Stimulated activated CD4-positive, alpha-beta T cell treated with anti-CD3 and anti-CD28 coated beads, Interleukin-2, amount 100 ng/mL, for 48 hours (primary cell): ENCODE results near the gene TSG101.

Experiments
- DNase-seq, 2 donors: peaks; one replicate each; pipeline ENCODE4 v3.0.0-alpha.2; 2020

The TSG101 gene, protein sequence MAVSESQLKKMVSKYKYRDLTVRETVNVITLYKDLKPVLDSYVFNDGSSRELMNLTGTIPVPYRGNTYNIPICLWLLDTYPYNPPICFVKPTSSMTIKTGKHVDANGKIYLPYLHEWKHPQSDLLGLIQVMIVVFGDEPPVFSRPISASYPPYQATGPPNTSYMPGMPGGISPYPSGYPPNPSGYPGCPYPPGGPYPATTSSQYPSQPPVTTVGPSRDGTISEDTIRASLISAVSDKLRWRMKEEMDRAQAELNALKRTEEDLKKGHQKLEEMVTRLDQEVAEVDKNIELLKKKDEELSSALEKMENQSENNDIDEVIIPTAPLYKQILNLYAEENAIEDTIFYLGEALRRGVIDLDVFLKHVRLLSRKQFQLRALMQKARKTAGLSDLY

DNA sequence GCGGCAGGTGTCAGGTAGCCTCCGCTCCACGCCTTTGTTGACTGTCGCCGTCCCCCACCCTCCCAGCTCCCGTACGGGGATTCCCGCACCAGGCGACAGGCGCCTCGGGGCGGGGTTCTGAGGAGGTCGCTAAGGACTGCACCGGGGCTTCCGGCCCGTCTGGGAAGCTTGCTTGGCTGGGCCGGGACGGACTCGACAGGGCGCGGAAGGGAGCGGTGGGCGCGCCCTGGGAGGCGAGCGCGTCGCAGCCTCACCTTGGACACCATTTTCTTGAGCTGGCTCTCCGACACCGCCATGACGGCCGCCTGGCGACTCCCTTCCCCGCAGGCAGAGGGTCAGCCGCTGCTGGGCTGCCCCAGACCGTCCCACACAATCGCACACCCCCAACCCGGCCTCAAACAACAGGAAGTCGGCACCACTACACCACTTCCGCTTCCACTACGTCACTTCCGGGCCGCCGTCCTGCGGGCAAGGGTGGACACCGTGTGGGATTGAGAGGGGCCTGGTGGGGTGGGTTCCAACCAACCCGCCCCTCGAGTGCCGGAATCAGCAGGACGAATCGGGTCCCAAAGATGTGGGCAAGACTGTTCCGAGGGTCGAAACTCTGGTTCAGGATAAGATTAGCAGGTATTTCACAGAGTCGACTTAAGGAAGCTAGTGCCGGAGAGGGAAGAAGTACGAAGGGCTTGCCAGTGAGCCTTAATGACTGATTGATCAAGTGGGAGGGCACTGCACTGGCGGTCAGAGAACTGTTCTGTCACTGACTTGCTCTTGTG, at the start of gene TSG101:
TSS of gene TSG101 (minus strand) at position 422 of the 776 bp plus-strand sequence. CDS start at position 296, 126 bp downstream.
- peak; percentile 91 to 93 for DNase-seq

DNA sequence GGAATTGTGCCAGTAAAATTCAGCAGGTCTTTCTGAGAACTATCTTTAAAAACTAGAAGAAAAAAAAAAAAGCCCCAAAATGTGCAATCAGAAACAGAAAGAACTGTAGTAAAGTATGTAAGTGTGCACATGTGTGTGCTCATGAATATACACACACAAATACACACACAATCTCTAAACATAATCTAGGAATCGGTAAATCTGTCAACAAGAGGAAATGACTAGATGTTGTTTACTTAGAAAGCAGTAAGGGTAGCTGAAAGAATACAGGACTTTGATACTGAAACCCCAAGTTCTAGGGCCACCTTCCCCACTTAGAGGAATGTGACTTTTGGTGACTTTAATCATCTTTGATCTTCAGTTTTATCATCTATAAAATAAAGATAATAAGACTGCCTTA, 48.6 kb upstream of the TSG101 start:
- no peak for DNase-seq

DNA sequence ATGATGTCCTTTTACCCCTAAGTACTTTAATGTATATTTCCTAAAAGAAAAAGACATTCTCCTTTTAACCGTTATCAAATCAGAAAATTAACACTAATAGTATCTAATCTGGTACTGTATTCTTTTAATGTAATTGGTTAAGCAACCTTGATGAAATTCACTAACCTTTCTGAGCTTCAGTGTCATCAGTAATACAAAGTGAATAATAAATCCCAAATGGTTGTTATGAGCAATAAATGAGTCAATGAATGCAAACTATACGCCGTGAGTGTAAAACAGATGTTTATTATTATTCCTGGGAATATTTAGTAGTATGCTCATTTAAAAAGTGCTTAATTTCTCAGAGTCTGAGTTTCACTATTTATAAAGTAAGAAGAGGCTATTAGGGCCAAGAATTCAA, 40.3 kb upstream of the TSG101 start:
- DNase-seq: no peak

DNA sequence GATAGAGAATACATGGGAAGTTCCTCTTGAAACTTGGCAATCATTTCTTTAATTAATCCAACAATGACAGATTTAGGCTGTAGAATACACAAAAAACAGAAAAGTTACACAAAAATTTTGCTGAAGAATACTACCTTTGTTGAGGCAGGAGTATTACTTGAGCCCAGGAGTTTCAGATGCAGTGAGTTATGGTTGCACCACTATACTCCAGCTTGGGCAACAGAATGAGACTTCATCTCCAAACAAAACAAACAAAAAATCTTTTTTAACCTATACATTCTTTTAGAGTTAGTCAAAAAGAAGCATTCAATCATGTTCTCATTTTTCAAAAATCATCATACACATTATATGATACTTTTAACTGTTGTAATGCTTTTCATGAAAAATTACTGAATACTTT, 39.7 kb upstream of the TSG101 start:
- no peak for DNase-seq

DNA sequence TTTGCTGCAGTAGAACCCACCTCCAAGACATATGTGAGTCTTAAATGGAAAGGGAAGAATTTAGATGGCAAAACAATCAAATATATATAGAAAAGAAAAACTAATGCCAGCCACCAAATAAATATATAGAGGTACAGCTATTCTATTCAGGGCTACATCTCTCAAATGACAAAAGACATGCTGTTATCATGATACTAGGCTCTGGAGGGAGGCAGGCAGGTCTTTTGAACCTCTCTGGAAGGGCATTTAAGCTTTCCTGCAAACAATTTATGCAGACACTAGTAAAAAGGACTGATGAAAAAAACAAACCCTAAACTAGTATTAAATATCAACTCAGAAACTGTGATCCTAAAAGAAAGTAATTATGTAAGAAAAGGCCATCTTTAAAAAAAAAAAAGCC, 37.4 kb upstream of the TSG101 start:
- DNase-seq: no peak

DNA sequence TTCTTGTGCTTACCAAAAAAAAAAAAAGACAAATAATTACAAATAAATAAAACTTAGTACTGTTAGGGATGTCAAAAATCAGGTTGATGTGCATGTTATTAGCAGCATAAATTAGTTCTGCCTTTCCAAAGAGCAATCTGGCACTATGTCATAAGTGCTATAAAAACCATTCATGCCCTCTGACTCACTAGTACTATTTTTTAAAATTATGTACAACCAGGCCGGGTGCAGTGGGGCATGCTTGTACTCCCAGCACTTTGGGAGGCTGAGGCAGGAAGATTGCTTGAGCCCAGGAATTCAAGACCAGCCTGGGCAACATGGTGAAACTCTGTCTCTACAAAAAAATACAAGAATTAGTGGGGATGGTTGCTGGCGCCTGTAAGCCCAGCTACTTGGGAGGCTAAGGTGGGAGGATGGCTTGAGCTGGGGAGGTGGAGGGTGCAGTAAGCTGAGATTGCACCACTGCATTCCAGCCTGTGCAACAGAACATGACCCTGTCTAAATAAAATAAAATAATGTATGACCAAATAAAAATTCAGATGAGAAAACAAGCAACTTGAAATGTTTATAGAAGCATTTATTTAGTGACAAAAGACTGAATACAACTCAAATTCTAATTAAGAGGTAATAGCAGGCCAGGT, 36.5 kb upstream of the TSG101 start:
- DNase-seq: no peak

DNA sequence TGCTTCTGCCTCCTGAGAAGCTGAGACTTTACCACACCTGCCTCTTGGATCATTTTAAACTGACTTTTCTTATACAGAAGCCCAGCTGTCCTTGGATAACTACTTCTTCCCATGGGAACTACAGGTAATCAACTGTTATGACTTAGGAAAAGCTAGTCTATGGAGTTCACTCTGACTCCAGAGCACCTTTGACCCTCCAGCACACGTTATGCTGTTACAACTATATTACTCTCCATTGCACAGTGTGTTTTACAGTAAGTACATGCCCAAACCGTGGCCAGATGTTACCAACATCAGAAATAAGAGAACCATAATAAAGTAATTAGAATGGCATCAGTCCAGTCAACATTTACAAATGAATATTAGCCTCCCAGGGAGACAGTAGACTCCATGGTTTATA, 21.3 kb upstream of the TSG101 start:
- DNase-seq: no peak

DNA sequence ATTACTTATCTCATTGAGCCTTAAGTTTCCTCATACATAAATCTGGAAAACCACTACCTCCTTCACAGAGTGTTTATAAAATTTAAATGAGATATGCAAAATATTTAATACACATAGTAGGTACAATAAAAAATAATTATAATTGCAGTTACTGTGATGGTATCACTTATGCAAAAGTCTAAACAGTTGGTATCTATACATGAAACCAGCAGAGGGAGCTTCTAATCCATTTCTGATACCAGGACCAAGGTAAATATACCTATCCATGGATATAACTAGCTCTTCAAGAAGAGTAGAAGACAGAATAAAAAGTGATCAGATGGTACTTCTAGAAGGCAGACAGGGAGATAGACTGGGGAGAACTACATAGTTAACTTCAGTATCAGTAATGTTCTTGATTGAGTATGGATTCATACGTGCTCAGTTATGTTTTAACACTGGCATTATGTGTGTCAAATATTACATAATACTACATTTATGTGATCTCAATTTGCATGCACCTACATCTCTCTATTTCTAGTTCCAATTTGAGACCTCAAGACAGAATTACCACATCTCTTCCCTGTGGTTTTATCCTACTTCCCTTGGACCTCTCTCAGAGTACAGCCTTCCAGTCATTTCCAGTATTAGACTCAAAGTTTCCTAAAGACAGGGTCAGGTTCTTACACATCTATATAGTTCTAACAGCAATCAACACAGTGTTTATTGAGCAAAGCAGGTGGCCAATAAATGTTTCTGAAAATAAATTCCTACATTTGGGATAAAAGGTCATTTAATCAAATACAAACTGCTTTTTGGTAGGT, 13.7 kb upstream of the TSG101 start:
- DNase-seq: no peak

DNA sequence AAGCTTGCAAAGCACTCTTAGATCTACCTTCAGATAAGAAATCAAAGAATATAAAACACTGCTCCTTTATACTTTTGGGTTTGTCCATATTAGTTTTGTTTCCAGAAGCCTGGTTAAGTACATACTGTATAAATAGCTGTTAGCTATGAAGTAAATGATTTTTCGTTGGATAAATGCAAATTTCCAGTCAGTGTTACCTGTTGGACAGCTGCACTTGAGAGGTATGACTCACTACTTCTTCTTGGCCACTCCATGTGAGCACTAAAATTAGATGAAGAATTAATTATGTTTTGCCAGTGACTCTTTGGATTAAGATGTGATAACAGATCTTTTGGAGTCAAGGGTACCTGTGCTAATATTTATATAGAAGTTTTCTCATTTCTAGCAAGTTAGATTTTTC, 9.5 kb upstream of the TSG101 start:
- DNase-seq: no peak

DNA sequence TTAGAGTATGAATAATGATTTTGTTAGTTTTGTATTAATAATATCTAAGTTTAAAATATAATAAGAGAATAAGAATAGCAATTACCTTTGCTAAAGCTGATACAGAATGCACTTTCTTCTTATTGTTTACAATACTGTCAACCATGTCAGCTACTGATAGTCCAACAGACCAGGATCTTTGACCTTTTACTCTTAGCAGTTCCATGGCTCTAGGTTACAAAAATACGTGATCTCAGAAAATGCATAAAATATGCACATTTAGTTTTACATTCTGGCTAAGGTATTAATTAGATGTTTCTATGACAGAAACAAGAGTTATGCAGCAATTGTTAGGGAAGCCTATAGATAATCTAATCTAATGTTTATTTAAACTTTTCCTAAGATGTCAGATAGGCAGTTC, 7.5 kb upstream of the TSG101 start:
- no peak for DNase-seq

DNA sequence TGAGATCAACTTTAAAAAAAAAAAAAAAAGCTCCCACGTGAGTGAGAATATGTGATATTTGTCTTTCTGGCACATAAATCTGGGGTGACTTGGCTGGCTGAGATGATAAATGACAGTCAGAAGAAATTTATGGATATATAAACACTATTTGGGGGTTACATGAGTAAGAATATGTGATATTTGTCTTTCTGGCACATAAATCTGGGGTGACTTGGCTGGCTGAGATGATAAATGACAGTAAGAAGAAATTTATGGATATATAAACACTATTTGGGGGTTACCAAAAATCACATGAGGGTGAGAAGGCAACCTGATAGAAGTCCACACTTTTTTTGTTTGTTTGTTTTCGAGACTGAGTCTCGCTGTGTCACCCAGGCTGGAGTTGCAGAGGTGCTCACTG, 6.6 kb upstream of the TSG101 start:
- no peak for DNase-seq

DNA sequence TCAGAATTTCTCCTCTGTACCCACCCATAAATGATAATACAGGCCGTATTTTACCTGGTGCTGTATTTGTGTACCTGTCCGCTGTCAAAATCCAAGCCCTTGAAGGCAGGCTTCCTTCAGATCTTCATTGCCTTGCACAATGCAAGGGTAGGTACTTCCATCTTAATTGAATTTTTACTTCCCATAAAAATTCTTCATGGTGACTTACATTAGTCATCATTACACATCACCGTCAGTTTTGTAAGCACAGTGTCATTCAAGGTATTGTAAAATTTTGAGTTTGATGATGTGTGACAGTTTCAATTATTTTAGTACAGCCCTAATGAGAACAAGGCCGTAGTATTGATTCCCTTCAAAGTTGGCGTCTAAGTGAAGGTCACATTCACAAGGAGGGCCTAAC, 770 bp upstream of the TSG101 start:
- DNase-seq: no peak

DNA sequence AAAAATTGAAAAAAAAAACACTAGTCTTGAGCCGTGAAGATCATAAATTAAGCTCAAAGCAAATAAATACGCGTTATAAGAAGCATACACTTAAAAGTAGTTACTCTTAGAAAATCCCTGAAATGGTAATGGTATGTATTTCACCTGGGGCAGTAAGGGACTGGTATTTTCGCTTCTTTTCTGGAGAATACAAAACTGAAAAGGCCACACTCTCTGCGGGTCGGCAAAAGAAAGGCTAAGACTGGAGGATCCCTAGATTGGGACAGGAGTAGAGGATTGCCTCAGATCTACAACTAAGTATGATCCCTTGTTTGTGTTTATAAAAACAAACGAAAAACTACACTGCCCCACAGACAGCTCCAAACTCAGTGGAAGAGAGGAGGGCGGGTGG, 617 bp downstream of the TSG101 start:
- no peak for DNase-seq

DNA sequence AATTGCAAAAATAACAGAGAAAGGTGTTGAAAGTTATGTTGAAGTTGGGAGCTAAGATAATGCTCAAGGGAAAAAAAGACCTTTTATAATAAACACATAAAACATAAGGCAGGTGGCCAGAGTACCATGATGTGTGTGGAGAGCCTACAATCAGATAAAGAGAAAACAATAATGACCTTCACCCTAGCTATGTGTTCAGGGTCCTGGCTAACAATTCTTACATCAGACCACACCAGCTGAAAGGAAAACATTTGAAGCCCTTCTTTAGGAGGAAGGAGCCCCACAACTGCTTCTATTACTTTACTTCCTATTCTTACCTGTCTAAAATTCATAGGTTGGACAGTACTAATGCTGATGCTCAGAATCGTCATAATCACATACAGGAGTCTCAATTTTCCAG, 2.5 kb downstream of the TSG101 start:
- DNase-seq: no peak

DNA sequence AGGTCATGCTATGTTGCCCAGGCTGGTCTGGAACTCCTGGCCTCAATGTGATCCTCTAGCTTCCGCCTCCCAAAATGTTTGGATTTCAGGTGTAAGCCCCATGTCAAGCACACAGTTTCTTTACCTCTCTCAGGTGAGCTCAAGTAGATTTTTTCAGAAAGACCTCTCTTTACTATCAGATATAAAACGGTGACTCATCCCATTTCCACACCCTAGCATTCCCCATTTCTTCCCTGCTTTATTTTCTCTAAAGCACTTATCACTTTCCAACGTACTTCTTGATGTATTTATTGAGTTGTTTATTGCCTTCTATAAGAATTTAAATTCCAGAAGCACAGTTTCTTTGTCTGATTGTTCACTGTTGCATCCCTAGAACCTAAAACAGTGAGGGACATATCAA, 3.7 kb downstream of the TSG101 start:
- no peak for DNase-seq

DNA sequence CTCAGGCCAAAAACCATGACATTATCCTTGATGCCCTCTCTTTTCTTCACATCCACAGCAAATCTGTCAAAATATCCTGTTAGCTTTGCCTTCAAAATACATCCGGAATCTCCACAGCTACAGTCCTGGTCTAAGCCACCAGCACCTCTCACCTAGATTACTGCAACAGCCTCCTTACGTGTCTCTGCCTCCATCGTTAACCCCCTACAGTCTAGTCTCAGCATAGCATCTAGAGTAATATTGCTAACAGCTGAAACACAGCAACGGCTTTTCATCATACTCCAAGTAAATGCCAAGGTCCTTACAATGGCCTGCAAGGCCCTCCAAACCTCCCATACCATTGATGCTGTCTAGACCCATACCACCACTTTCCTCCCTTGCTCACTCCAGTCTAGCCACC, 4.4 kb downstream of the TSG101 start:
- DNase-seq: no peak

DNA sequence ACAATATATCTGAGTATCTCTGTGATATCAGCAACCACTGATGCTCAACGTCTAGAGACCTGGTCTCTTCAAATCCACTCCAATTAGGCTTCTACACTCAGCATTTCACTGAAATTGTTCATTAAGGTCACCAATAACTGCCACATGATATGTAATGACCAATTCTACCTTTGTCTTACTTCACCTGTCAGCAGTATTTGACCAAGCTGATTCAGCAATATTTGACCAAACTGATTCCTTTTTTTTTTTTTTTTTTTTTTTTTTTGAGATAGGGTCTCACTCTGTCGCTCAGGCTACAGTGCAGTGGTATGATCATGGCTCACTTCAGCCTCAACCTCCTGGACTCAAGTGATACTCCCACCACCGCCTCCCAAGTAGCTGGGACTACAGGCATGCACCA, 5.6 kb downstream of the TSG101 start:
- DNase-seq: no peak

DNA sequence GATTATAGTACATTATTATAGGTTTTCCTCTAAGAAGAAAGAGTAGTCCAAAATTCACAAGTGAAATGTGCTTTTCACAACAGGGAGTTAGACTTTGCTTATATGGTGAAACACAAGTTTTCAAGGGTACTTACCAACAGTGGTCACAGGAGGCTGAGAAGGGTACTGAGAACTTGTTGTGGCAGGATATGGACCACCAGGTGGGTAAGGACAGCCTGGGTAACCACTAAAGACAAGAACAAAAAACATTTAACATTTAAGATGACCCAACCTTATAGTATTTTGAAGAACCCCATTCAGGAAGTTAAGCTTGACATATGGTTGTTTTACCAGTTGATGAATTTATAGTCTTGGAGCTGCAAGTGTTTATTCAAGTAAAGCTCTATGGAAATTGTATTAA, 24.4 kb downstream of the TSG101 start:
- DNase-seq: no peak

DNA sequence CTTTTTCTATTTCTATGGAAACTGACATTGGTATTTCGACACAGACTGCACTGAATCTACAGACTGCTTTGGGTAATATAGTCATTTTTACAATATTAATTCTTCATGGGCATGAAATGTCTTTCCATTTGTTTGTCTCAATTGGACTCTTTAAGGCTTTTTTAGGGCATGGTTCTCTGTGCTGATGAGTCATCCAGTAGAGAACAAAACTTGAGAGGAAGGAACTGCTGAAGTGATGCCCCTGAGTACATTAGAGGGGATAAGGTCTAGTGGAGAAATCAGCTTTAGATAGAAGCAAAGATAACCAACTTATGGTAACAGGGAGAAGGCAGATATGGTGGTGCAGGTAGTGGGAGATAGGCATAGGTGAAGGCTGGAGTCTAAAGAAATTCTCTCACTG, 25.1 kb downstream of the TSG101 start:
- no peak for DNase-seq

DNA sequence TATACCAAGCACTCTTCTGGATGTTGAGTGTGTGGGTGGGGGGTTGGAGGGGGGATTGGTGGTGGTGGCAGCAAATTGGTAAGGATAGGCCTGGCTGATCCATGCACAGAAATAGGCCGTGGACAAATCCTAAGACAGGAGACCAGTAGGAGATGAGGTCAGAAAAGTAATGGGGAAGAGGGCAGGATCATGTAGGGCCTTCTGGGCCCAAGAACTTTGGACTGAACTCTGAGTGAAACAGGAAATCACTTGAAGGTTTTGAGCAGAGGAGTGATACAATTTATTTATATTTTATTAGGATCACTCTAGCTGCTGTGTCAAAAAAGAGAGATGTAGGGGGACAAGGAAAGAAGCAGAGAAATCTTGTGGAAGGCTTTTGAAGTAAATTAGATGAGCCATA, 28.7 kb downstream of the TSG101 start:
- DNase-seq: no peak

DNA sequence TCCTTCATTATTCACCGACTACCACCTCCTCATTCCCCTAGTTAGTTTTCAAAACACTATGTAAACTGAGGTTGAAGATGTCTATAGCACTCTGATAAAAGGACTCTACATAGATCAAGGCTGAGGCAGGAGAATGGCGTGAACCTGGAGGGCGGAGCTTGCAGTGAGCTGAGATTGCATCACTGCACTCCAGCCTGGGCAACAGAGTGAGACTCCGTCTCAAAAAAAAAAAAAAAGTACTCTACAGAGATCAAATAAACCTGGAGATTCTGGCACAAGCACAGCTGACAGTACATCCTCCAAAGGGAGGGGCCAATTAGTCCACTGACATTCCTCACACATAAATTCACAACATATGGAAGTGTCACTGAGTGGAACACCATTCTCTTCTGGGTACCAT, 31.0 kb downstream of the TSG101 start:
- DNase-seq: no peak

DNA sequence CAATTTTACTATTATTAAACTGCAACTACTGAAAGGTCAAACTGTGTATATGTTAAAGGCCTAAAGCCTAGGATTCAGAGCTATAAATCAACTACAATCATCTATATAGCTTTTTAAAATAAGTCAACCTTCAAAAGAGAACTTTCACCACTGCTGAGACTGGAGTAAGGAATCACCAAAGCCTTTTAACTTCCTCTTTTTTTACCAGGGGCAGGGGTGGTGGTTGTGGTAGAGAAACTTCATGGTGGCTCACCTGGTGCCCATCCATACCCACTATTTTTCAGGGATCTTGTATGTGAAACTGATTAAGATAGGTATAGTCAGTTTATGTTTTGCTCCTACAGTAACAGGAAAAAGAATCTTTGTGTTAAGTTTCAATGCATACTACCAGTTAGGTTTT, 31.5 kb downstream of the TSG101 start:
- DNase-seq: no peak

DNA sequence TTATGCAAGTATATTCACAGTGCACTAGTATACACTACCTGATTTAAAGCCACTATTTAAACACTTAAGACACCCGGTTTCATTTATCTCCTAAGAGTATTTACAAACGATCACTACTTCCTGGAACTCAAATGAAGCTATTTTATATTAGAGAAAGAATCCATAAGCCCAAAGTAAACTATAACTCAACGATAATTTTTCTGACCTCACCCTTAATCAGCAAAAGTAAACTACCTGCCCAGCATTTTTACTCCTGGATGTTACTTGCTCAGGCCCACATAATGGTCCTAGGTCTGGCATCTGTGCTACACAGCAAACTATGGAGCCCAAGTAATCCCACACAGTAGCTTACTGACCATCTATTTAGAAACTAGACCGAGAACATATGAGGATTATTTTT, 33.4 kb downstream of the TSG101 start:
- no peak for DNase-seq
